22Rv1 (cell line): Measurements from ENCODE around the gene SYT8.

Source experiments
- ZFX ChIP-seq: fragments of 450-650 bp; IDR thresholded peaks from 2 replicates; pipeline ENCODE4 v1.6.1; 2017; ENCODE audit warnings: antibody characterized with exemption, borderline replicate concordance
- TF ChIP-seq, protein P1 (sequence below): fragments of 450-650 bp; IDR thresholded peaks from 2 replicates; pipeline ENCODE4 v1.5.1; 2017; ENCODE audit warnings: mild to moderate bottlenecking

GRCh38 chr11:1864231-1864630, 29.4 kb downstream of the SYT8 start:
- TF ChIP-seq, protein P1, sequence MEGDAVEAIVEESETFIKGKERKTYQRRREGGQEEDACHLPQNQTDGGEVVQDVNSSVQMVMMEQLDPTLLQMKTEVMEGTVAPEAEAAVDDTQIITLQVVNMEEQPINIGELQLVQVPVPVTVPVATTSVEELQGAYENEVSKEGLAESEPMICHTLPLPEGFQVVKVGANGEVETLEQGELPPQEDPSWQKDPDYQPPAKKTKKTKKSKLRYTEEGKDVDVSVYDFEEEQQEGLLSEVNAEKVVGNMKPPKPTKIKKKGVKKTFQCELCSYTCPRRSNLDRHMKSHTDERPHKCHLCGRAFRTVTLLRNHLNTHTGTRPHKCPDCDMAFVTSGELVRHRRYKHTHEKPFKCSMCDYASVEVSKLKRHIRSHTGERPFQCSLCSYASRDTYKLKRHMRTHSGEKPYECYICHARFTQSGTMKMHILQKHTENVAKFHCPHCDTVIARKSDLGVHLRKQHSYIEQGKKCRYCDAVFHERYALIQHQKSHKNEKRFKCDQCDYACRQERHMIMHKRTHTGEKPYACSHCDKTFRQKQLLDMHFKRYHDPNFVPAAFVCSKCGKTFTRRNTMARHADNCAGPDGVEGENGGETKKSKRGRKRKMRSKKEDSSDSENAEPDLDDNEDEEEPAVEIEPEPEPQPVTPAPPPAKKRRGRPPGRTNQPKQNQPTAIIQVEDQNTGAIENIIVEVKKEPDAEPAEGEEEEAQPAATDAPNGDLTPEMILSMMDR, result no peak
- TF ChIP-seq ZFX, result no peak
